Subcutaneous abdominal adipose tissue (tissue), 5 donors: ENCODE measurements around the gene ZC3H18.
A peak's percentile ranks its signal among the peaks of the same experiment; 100 is the strongest.

Source experiments
- H3K27ac ChIP-seq: one replicate; pipeline ENCODE4 v1.7.0; 2013; ENCODE audit warnings: low read depth, mild to moderate bottlenecking, inconsistent platforms, low read length, moderate library complexity
- H3K27me3 ChIP-seq, 5 donors: one replicate each; pipeline ENCODE4 v1.7.0; 2013; ENCODE audit warnings: low read length in 5 of 5, inconsistent platforms in 1 of 5; ENCODE audit not compliant: control insufficient read depth in 5 of 5, insufficient read depth in 4 of 5
- H3K36me3 ChIP-seq, 5 donors: one replicate each; pipeline ENCODE4 v1.7.0; 2013; ENCODE audit warnings: low read length in 5 of 5; ENCODE audit not compliant: control insufficient read depth in 5 of 5, insufficient read depth in 5 of 5
- H3K4me1 ChIP-seq, 5 donors: one replicate each; pipeline ENCODE4 v1.7.0; 2013; ENCODE audit warnings: low read length in 5 of 5, mild to moderate bottlenecking in 3 of 5, moderate library complexity in 1 of 5; ENCODE audit not compliant: control insufficient read depth in 5 of 5, insufficient read depth in 5 of 5
- H3K4me3 ChIP-seq, 5 donors: one replicate each; pipeline ENCODE4 v1.7.0; 2013; ENCODE audit warnings: low read length in 5 of 5, low read depth in 1 of 5
- H3K9ac ChIP-seq, 5 donors: one replicate each; pipeline ENCODE4 v1.7.0; 2013; ENCODE audit warnings: low read length in 5 of 5, mild to moderate bottlenecking in 4 of 5, moderate library complexity in 3 of 5
- H3K9me3 ChIP-seq, 5 donors: one replicate each; pipeline ENCODE4 v1.7.0; 2013; ENCODE audit warnings: low read length in 5 of 5; ENCODE audit not compliant: control insufficient read depth in 5 of 5
- donor health status: healthy.
- donor health status: healthy.
- donor health status: healthy.
- donor health status: healthy.
- donor health status: healthy.

Gene ZC3H18

GRCh38 chr16:88645455-88645854, 75.3 kb downstream of the ZC3H18 start:
- Histone ChIP-seq H3K4me3 (no peak overlapping the region), H3K9ac (no peak overlapping the region), H3K27me3 (peaks cover 5 to 7% (median 6%) of the 10 kb centered on the region in 5 donors), H3K36me3 (peaks cover 0 to 20% (median 0%) of the 10 kb centered on the region in 5 donors), H3K4me1 (peaks cover 0 to 27% (median 14%) of the 10 kb centered on the region in 5 donors), H3K9me3 (no peaks in the 10 kb centered on the region), H3K27ac (no peak overlapping the region)

GRCh38 chr16:88645941-88646340, 75.7 kb downstream of the ZC3H18 start:
- Histone ChIP-seq H3K27me3 (peaks cover 0 to 3% (median 2%) of the 10 kb centered on the region in 5 donors), H3K4me3 (no peak overlapping the region), H3K4me1 (peaks cover 0 to 30% (median 18%) of the 10 kb centered on the region in 5 donors), H3K9ac (no peak overlapping the region), H3K9me3 (no peaks in the 10 kb centered on the region), H3K36me3 (peaks cover 0 to 20% (median 0%) of the 10 kb centered on the region in 5 donors), H3K27ac (no peak overlapping the region)

- Histone ChIP-seq H3K4me3 (no peak overlapping the region), H3K27ac (no peak overlapping the region), H3K36me3 (peaks cover 0 to 20% (median 0%) of the 10 kb centered on the region in 5 donors), H3K9ac (no peak overlapping the region), H3K9me3 (no peaks in the 10 kb centered on the region), H3K27me3 (no peaks in the 10 kb centered on the region), H3K4me1 (peaks cover 0 to 36% (median 24%) of the 10 kb centered on the region in 5 donors)
Observed at GRCh38 chr16:88646345-88647034, 76.3 kb downstream of the ZC3H18 start.

- H3K9ac ChIP-seq: no peak overlapping the region
- H3K4me3 ChIP-seq: no peak overlapping the region
- no peaks in the 10 kb centered on the region for H3K27me3 ChIP-seq
- H3K4me1 ChIP-seq: peaks cover 0 to 39% (median 27%) of the 10 kb centered on the region in 5 donors
- no peaks in the 10 kb centered on the region for H3K9me3 ChIP-seq
- peaks cover 0 to 20% (median 0%) of the 10 kb centered on the region in 5 donors for H3K36me3 ChIP-seq
- no peak overlapping the region for H3K27ac ChIP-seq
Observed at GRCh38 chr16:88647178-88648070, 77.2 kb downstream of the ZC3H18 start.

GRCh38 chr16:88649195-88649923, 79.2 kb downstream of the ZC3H18 start:
- peak overlapping the region in 3 of 5 donors; percentile 69 to 78 (median 70) for H3K4me3 ChIP-seq
- H3K36me3 ChIP-seq: peaks cover 0 to 27% (median 6%) of the 10 kb centered on the region in 5 donors
- no peaks in the 10 kb centered on the region for H3K27me3 ChIP-seq
- H3K27ac ChIP-seq: no peak overlapping the region
- no peaks in the 10 kb centered on the region for H3K9me3 ChIP-seq
- peak overlapping the region in 2 of 5 donors; percentile 2 to 76 for H3K9ac ChIP-seq
- peaks cover 0 to 39% (median 27%) of the 10 kb centered on the region in 5 donors for H3K4me1 ChIP-seq

GRCh38 chr16:88649924-88650748, 79.9 kb downstream of the ZC3H18 start:
- no peak overlapping the region for H3K27ac ChIP-seq
- H3K27me3 ChIP-seq: no peaks in the 10 kb centered on the region
- no peaks in the 10 kb centered on the region for H3K9me3 ChIP-seq
- H3K4me1 ChIP-seq: peaks cover 0 to 39% (median 27%) of the 10 kb centered on the region in 5 donors
- peaks cover 0 to 34% (median 14%) of the 10 kb centered on the region in 5 donors for H3K36me3 ChIP-seq
- peak overlapping the region in 4 of 5 donors; percentile 61 to 84 (median 74) for H3K9ac ChIP-seq
- peak overlapping the region in 4 of 5 donors; percentile 69 to 78 (median 70) for H3K4me3 ChIP-seq

- Histone ChIP-seq H3K9me3 (no peaks in the 10 kb centered on the region), H3K36me3 (peaks cover 0 to 33% (median 21%) of the 10 kb centered on the region in 5 donors), H3K27me3 (no peaks in the 10 kb centered on the region), H3K27ac (no peak within 1 kb of the TSS), H3K4me3 (peak within 1 kb of the TSS; percentile 43 to 78 (median 69)), H3K4me1 (peaks cover 0 to 39% (median 27%) of the 10 kb centered on the region in 5 donors), H3K9ac (peak within 1 kb of the TSS in 4 of 5 donors; percentile 61 to 84 (median 74))
Observed at GRCh38 chr16:88650749-88651275, 80.6 kb downstream of the ZC3H18 start, which contains the start of gene CYBA. Gene CYBA, minus strand, starts transcription at chr16:88651053. Its CDS starts 40 bp downstream, at chr16:88651013.

- no peaks in the 10 kb centered on the region for H3K9me3 ChIP-seq
- H3K9ac ChIP-seq: peak overlapping the region in 4 of 5 donors; percentile 21 to 79 (median 60)
- H3K27me3 ChIP-seq: no peaks in the 10 kb centered on the region
- H3K4me1 ChIP-seq: peaks cover 0 to 39% (median 27%) of the 10 kb centered on the region in 5 donors
- peaks cover 0 to 39% (median 25%) of the 10 kb centered on the region in 5 donors for H3K36me3 ChIP-seq
- H3K4me3 ChIP-seq: peak overlapping the region; percentile 43 to 78 (median 69)
- no peak overlapping the region for H3K27ac ChIP-seq
Observed at GRCh38 chr16:88651276-88651988, 81.2 kb downstream of the ZC3H18 start.
